Lower lobe of right lung (tissue), 2 donors: ENCODE measurements around the gene ETS1. TPM values are rescaled to one million over a fixed set of nuclear protein-coding genes. Genes with fewer than 3 reads are reported as not detected.

Experiments used
- ATAC-seq, 2 donors: fragments of 200-7000 bp; cut with Tn5 transposase; one replicate each; pipeline ENCODE4 v1.9.1; 2020 to 2022; ENCODE audit warnings: mild to moderate bottlenecking in 2 of 2, moderate library complexity in 2 of 2
- DNase-seq: peaks from one replicate; pipeline ENCODE4 v3.0.0-alpha.2; 2020
- H3K27ac ChIP-seq: fragments of 200-600 bp; one replicate; pipeline ENCODE4 v1.8.0; 2022
- H3K27me3 ChIP-seq: fragments of 200-600 bp; one replicate; pipeline ENCODE4 v1.8.0; 2022; ENCODE audit warnings: low read depth
- H3K36me3 ChIP-seq: fragments of 200-600 bp; one replicate; pipeline ENCODE4 v1.8.0; 2022; ENCODE audit warnings: mild to moderate bottlenecking
- H3K4me1 ChIP-seq: fragments of 200-600 bp; one replicate; pipeline ENCODE4 v1.8.0; 2022
- H3K4me3 ChIP-seq: fragments of 200-600 bp; one replicate; pipeline ENCODE4 v1.8.0; 2022; ENCODE audit warnings: mild to moderate bottlenecking
- H3K9me3 ChIP-seq: fragments of 200-600 bp; one replicate; pipeline ENCODE4 v1.8.0; 2022
- intact Hi-C: fragments of 100-400 bp; cut with DNase I; formaldehyde crosslinking; loops from one replicate; pipeline ENCODE4 v1.11.0; 2022
- microRNA-seq: library from miRNA; unstranded; fragments of <30 nt; microRNA quantifications from one replicate; pipeline ENCODE4 v1.2.0, GENCODE V29; 2020; ENCODE audit warnings: borderline number of aligned reads
- total RNA-seq: library from RNA; stranded (reverse); fragmentation: NEBNext Ultra II Directional; extraction: Animal tissue kit (Norgen Biotek cat#: 25700); gene quantifications from one replicate; pipeline ENCODE4 v1.2.1, GENCODE V29; 2021
- TF ChIP-seq, protein P1 (sequence below): fragments of 200-600 bp; IDR thresholded peaks from one replicate; pipeline ENCODE4 v1.8.0; 2022; ENCODE audit warnings: antibody characterized with exemption, mild to moderate bottlenecking
- donor health status: DM: no; HTN: yes; CAD: no; lungs with severe emphysema.

The ETS1 gene
- total RNA-seq, 1 donor from 2014 or later, result 123 TPM

GRCh38 chr11:128411150-128411549, 176.2 kb downstream of the ETS1 start:
- H3K9me3 ChIP-seq, result no peaks in the 10 kb centered on the region
- no peak overlapping the region for H3K4me3 ChIP-seq
- ATAC-seq (no peak), DNase-seq (no peak)
- H3K4me1 ChIP-seq, result peaks cover 18% of the 10 kb centered on the region
- TF ChIP-seq, protein P1, sequence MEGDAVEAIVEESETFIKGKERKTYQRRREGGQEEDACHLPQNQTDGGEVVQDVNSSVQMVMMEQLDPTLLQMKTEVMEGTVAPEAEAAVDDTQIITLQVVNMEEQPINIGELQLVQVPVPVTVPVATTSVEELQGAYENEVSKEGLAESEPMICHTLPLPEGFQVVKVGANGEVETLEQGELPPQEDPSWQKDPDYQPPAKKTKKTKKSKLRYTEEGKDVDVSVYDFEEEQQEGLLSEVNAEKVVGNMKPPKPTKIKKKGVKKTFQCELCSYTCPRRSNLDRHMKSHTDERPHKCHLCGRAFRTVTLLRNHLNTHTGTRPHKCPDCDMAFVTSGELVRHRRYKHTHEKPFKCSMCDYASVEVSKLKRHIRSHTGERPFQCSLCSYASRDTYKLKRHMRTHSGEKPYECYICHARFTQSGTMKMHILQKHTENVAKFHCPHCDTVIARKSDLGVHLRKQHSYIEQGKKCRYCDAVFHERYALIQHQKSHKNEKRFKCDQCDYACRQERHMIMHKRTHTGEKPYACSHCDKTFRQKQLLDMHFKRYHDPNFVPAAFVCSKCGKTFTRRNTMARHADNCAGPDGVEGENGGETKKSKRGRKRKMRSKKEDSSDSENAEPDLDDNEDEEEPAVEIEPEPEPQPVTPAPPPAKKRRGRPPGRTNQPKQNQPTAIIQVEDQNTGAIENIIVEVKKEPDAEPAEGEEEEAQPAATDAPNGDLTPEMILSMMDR, result no peak
- H3K27me3 ChIP-seq, result no peaks in the 10 kb centered on the region
- no peak overlapping the region for H3K27ac ChIP-seq
- intact Hi-C loops, result no loop called here
- no peaks in the 10 kb centered on the region for H3K36me3 ChIP-seq

GRCh38 chr11:128409476-128409875, 177.9 kb downstream of the ETS1 start:
- no peak for ATAC-seq
- no peaks in the 10 kb centered on the region for H3K9me3 ChIP-seq
- TF ChIP-seq, protein P1, result no peak
- H3K4me1 ChIP-seq, result peaks cover 26% of the 10 kb centered on the region
- H3K4me3 ChIP-seq, result no peak overlapping the region
- no peak overlapping the region for H3K27ac ChIP-seq
- intact Hi-C loops, result no loop called here
- no peaks in the 10 kb centered on the region for H3K27me3 ChIP-seq
- DNase-seq, result no peak
- no peaks in the 10 kb centered on the region for H3K36me3 ChIP-seq

Small RNAs within 50 kb of the gene (microRNA-seq; reads per million reads assigned to microRNA genes)
- gene MIR6090, result not detected

Other genes starting within 250 kb of the ETS1 start
- gene FLI1, start 106.5 kb upstream of the ETS1 start, total RNA-seq, result 64.2 TPM